Astrocyte (in vitro differentiated cells and primary cell): ENCODE data around the gene TMTC1. TPM values are rescaled to one million over a fixed set of nuclear protein-coding genes. Genes with fewer than 3 reads are reported as not detected.

ENCODE experiments used
- DNase-seq: peaks from one replicate; pipeline ENCODE4 v3.0.0-alpha.2; 2010; ENCODE audit warnings: low read depth
- FAIRE-seq: peaks from 2 replicates; lab custom pipeline; 2011; peaks lifted over from hg19 to GRCh38; lab: Jason Lieb, UNC
- H2AFZ ChIP-seq: 2 replicates; pipeline ENCODE4 v1.6.0; 2012; ENCODE audit warnings: low read depth, low read length, inconsistent platforms
- H3K27ac ChIP-seq: 2 replicates; pipeline ENCODE4 v1.5.1; 2011; ENCODE audit warnings: low read depth, low read length, inconsistent platforms
- H3K27me3 ChIP-seq: 2 replicates; pipeline ENCODE4 v1.6.0; 2011; ENCODE audit warnings: low read length, inconsistent platforms; ENCODE audit not compliant: insufficient read depth
- H3K36me3 ChIP-seq: 2 replicates; pipeline ENCODE4 v1.5.1; 2011; ENCODE audit warnings: low read length, inconsistent platforms; ENCODE audit not compliant: insufficient read depth
- H3K4me1 ChIP-seq: 2 replicates; pipeline ENCODE4 v1.5.1; 2011; ENCODE audit warnings: low read length, inconsistent platforms; ENCODE audit not compliant: insufficient read depth
- H3K4me2 ChIP-seq: 2 replicates; pipeline ENCODE4 v1.6.0; 2012; ENCODE audit warnings: low read length, inconsistent platforms
- H3K4me3 ChIP-seq: 2 replicates; pipeline ENCODE4 v1.5.1; 2011; ENCODE audit warnings: low read depth, mild to moderate bottlenecking, low read length, inconsistent platforms; ENCODE audit not compliant: insufficient read depth
- H3K79me2 ChIP-seq: 2 replicates; pipeline ENCODE4 v1.6.0; 2012; ENCODE audit warnings: mild to moderate bottlenecking, low read length, inconsistent platforms; ENCODE audit not compliant: insufficient read depth
- H3K9ac ChIP-seq: 2 replicates; pipeline ENCODE4 v1.6.0; 2012; ENCODE audit warnings: mild to moderate bottlenecking, low read length, inconsistent platforms
- H3K9me3 ChIP-seq: 2 replicates; pipeline ENCODE4 v1.5.1; 2012; ENCODE audit warnings: low read depth, mild to moderate bottlenecking, low read length, inconsistent platforms; ENCODE audit not compliant: insufficient read depth
- H4K20me1 ChIP-seq: 2 replicates; pipeline ENCODE4 v1.6.0; 2012; ENCODE audit warnings: low read length, inconsistent platforms; ENCODE audit not compliant: insufficient read depth
- H3K27ac Mint-ChIP-seq: one replicate; pipeline ENCODE4 v1.8.0; 2021; ENCODE audit warnings: mild to moderate bottlenecking, mixed read lengths; ENCODE audit not compliant: unreplicated experiment
- H3K27me3 Mint-ChIP-seq: one replicate; pipeline ENCODE4 v1.8.0; 2021; ENCODE audit warnings: low read depth, mixed read lengths; ENCODE audit not compliant: unreplicated experiment
- H3K36me3 Mint-ChIP-seq: one replicate; pipeline ENCODE4 v1.8.0; 2021; ENCODE audit warnings: low read depth, mixed read lengths; ENCODE audit not compliant: unreplicated experiment
- H3K4me1 Mint-ChIP-seq: one replicate; pipeline ENCODE4 v1.8.0; 2021; ENCODE audit warnings: low read depth, mixed read lengths; ENCODE audit not compliant: unreplicated experiment
- H3K4me3 Mint-ChIP-seq: one replicate; pipeline ENCODE4 v1.8.0; 2021; ENCODE audit warnings: mild to moderate bottlenecking, moderate library complexity, mixed read lengths; ENCODE audit not compliant: unreplicated experiment
- H3K9me3 Mint-ChIP-seq: one replicate; pipeline ENCODE4 v1.8.0; 2021; ENCODE audit warnings: mild to moderate bottlenecking, mixed read lengths; ENCODE audit not compliant: unreplicated experiment
- CTCF ChIP-seq: IDR thresholded peaks from 2 replicates; pipeline ENCODE4 v1.5.1; 2011; ENCODE audit warnings: low read depth, mild to moderate bottlenecking, inconsistent platforms, low read length, moderate library complexity; ENCODE audit not compliant: insufficient read depth
- EZH2 ChIP-seq: IDR thresholded peaks from 2 replicates; pipeline ENCODE4 v1.6.1; 2012; ENCODE audit warnings: mild to moderate bottlenecking, low read length, inconsistent platforms; ENCODE audit not compliant: insufficient read depth
- total RNA-seq: library from RNA; stranded (reverse); gene quantifications from 2 replicates; pipeline ENCODE4 v1.2.1, GENCODE V29; 2021

The TMTC1 gene
- total RNA-seq, 1 donor from 2014 or later, result 4.7 TPM

DNA sequence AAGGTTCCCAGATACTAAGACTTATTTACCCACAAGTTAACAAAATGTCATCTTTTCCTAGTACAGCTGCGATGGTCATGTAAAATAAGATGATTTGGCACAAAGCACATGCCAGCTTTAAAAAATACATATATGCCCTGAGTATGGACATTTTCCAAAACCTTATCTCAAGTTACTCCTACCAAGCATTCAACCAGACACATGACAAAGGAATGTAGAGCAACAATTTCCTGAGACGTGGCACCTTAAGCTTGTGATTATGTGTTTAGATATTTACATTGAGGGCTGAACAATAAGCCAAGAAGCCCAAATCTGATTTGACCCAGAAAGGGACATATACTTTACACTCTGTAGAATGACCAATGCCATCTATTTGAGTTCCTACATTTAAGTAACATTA, 261.8 kb downstream of the TMTC1 start:
- DNase-seq, result peak; percentile 55
- no peaks in the 10 kb centered on the region for H3K36me3 Mint-ChIP-seq
- no peak for FAIRE-seq

DNA sequence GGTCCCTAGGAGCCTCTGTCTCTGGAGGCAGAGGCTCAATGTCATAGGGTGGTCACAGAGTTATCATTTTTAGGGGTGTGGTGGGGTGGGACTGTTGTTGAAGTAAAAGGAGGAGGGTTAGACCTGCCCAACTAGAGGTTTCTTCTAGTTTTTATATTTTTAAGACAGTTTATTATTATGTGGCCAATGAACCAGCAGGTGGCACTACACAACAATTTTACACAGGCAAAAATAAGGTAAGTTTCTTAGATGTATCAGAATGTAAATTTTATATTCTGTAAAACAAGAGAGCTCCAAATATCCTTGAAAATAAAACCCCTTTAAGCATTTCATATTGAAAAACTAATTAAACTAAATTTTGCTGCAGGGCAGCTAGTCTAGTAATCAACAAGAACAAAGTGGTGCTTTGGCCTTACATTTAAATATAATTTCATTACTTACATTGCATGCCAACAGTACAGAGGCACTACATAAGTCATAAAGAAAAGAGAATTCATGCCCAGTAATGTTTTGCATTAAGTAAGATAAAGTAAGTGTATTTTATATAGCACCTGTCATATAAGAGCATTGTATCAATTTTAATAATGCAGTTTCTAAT, 264.1 kb downstream of the TMTC1 start:
- Histone ChIP-seq H2AFZ (no peak overlapping the region), H3K9me3 (no peaks in the 10 kb centered on the region), H3K36me3 (no peaks in the 10 kb centered on the region), H3K4me3 (no peak overlapping the region), H3K4me2 (no peak overlapping the region), H4K20me1 (no peaks in the 10 kb centered on the region), H3K4me1 (peaks cover 8% of the 10 kb centered on the region), H3K27ac (no peak overlapping the region), H3K27me3 (no peaks in the 10 kb centered on the region), H3K9ac (no peak overlapping the region), H3K79me2 (no peaks in the 10 kb centered on the region)
- FAIRE-seq (no peak), DNase-seq (peak; percentile 17)
- Mint-ChIP-seq H3K27me3 (no peaks in the 10 kb centered on the region), H3K36me3 (peaks cover 3% of the 10 kb centered on the region), H3K27ac (no peak overlapping the region), H3K4me3 (no peak overlapping the region), H3K9me3 (no peaks in the 10 kb centered on the region), H3K4me1 (peaks cover 8% of the 10 kb centered on the region)
- no peak for TF ChIP-seq EZH2
- TF ChIP-seq CTCF, result peak; percentile 63

More for the DNA sequence above, 261.8 kb downstream of the TMTC1 start:
- Histone ChIP-seq H3K4me2 (no peak overlapping the region), H3K9ac (no peak overlapping the region), H3K4me1 (no peaks in the 10 kb centered on the region), H3K9me3 (no peaks in the 10 kb centered on the region), H3K36me3 (no peaks in the 10 kb centered on the region), H4K20me1 (no peaks in the 10 kb centered on the region), H2AFZ (no peak overlapping the region), H3K27ac (no peak overlapping the region), H3K4me3 (no peak overlapping the region), H3K79me2 (no peaks in the 10 kb centered on the region), H3K27me3 (no peaks in the 10 kb centered on the region)
- TF ChIP-seq CTCF (no peak), EZH2 (no peak)
- Mint-ChIP-seq H3K27ac (no peak overlapping the region), H3K4me1 (peaks cover 3% of the 10 kb centered on the region), H3K27me3 (no peaks in the 10 kb centered on the region), H3K9me3 (no peaks in the 10 kb centered on the region), H3K4me3 (no peak overlapping the region)

DNA sequence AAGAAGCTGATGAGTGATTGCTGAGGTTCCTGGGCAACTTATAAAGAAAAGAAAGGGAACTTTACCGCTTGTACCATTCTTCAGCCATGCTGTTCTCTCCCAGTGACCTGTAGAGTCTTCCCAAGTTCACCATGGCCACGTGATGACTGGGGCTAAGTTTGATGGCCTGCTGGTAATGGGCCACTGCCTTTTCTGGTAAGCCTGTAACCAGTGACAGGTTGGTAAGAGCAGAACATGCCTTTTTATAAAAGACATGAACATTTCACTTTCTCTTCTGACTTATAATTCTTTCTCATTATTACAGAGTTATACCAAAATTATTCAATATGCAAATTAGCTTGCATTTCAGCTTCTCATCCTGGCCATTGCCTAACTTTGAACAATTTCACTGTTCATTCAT, 265.3 kb downstream of the TMTC1 start:
- no peak for TF ChIP-seq EZH2
- no peak for TF ChIP-seq CTCF
- Mint-ChIP-seq H3K9me3 (no peaks in the 10 kb centered on the region), H3K27ac (no peak overlapping the region), H3K4me3 (no peak overlapping the region), H3K4me1 (peaks cover 8% of the 10 kb centered on the region), H3K27me3 (no peaks in the 10 kb centered on the region), H3K36me3 (peaks cover 3% of the 10 kb centered on the region)
- DNase-seq, result no peak
- Histone ChIP-seq H3K4me2 (no peak overlapping the region), H3K27ac (no peak overlapping the region), H3K4me1 (peaks cover 8% of the 10 kb centered on the region), H3K79me2 (no peaks in the 10 kb centered on the region), H3K9me3 (no peaks in the 10 kb centered on the region), H3K4me3 (no peak overlapping the region), H4K20me1 (no peaks in the 10 kb centered on the region), H3K36me3 (no peaks in the 10 kb centered on the region), H3K9ac (no peak overlapping the region), H2AFZ (no peak overlapping the region), H3K27me3 (no peaks in the 10 kb centered on the region)
- no peak for FAIRE-seq
